ENCODE measurements around the gene KLK4. TPM values are rescaled to one million over a fixed set of nuclear protein-coding genes. Genes with fewer than 3 reads are reported as not detected.

The KLK4 gene
- not detected in 2 replicates for total RNA-seq

GRCh38 chr19:50911206-50912101 is at the start of gene KLK4:
Gene KLK4 (minus strand): TSS chr19:50911395. CDS start chr19:50910738, 657 bp downstream.

GRCh38 chr19:50952910-50953309 is 41.7 kb upstream of the KLK4 start, which contains the start of gene KLK5:
Gene KLK5 (minus strand): TSS chr19:50953038. CDS start chr19:50952657, 381 bp downstream.

DNA sequence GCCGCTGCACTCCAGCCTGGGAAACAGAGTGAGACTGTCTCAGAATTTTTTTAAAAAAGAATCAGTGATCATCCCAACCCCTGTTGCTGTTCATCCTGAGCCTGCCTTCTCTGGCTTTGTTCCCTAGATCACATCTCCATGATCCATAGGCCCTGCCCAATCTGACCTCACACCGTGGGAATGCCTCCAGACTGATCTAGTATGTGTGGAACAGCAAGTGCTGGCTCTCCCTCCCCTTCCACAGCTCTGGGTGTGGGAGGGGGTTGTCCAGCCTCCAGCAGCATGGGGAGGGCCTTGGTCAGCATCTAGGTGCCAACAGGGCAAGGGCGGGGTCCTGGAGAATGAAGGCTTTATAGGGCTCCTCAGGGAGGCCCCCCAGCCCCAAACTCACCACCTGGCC is 38.1 kb downstream of the KLK4 start, which contains the start of gene KLK2:
Gene KLK2, plus strand, starts transcription at position 384 of the 400 bp plus-strand sequence. CDS start 35 bp downstream, outside the sequence.

Other genes with a start within 250 kb of the KLK4 start
- 0.73 and 1.2 TPM in 2 replicates for gene SHANK1, start 191.6 kb downstream of the KLK4 start, total RNA-seq
- gene CLEC11A, start 188.0 kb downstream of the KLK4 start, total RNA-seq, result 18.4 and 23.9 TPM in 2 replicates
- not detected in 2 replicates for gene GPR32, start 140.9 kb downstream of the KLK4 start, total RNA-seq
- not detected in 2 replicates for gene ACP4, start 121.0 kb downstream of the KLK4 start, total RNA-seq
- 0.37 TPM in 1 of 2 replicates, not detected in the other for gene KLK1, start 87.6 kb downstream of the KLK4 start, total RNA-seq
- gene KLK15, start 77.8 kb downstream of the KLK4 start, total RNA-seq, result not detected in 2 replicates
- gene KLK3, start 56.5 kb downstream of the KLK4 start, total RNA-seq, result not detected in 2 replicates
- gene KLK2, start 38.0 kb downstream of the KLK4 start, total RNA-seq, result 0.37 TPM in 1 of 2 replicates, not detected in the other
- not detected in 2 replicates for gene KLK5, start 41.6 kb upstream of the KLK4 start, total RNA-seq
- not detected in 2 replicates for gene KLK6, start 58.2 kb upstream of the KLK4 start, total RNA-seq
- gene KLK7, start 72.5 kb upstream of the KLK4 start, total RNA-seq, result not detected in 2 replicates
- not detected in 2 replicates for gene KLK8, start 90.2 kb upstream of the KLK4 start, total RNA-seq
- gene KLK10, start 108.3 kb upstream of the KLK4 start, total RNA-seq, result not detected in 2 replicates
- gene KLK11, start 115.2 kb upstream of the KLK4 start, total RNA-seq, result not detected in 2 replicates
- not detected in 2 replicates for gene KLK12, start 123.6 kb upstream of the KLK4 start, total RNA-seq
- not detected in 2 replicates for gene KLK13, start 153.7 kb upstream of the KLK4 start, total RNA-seq
- gene KLK14, start 171.5 kb upstream of the KLK4 start, total RNA-seq, result not detected in 2 replicates
- gene CTU1, start 197.0 kb upstream of the KLK4 start, total RNA-seq, result 7.6 and 7.7 TPM in 2 replicates
- under 0.01 TPM in 1 of 2 replicates, not detected in the other for gene SIGLEC9, start 213.5 kb upstream of the KLK4 start, total RNA-seq
- gene SIGLEC7, start 230.9 kb upstream of the KLK4 start, total RNA-seq, result not detected in 2 replicates